NCI-H146 treated with DMSO at 0.1 percent for 48 hours (cell line): ENCODE measurements around the gene TBC1D2B.

Source experiments
- DNase-seq: peaks from one replicate; lab custom pipeline; 2025; ENCODE audit not compliant: unreplicated experiment; lab: John Stamatoyannopoulos, UW

Gene TBC1D2B

GRCh38 chr15:78098131-78098755 lies 20.7 kb upstream of the TBC1D2B start:
- no peak for DNase-seq

DNA sequence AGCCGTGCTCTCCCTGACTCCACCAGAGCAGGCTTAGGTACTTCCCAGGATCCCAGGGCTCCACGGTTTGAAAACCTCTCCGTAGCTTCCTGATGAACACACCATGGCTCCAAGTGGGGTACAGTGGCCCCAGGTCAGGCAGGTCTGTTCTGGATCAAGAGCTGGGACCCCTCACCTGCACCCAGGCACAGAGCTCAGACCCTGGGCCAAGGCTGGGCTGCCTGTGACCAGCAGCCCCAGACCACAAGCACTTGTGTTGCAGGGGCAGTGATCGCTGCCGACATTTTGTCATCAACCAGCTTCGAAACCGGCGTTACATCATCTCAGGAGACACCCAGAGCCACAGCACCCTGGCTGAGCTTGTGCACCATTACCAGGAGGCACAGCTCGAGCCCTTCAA lies 20.2 kb upstream of the TBC1D2B start:
- DNase-seq = no peak

GRCh38 chr15:78093242-78094020 lies 15.9 kb upstream of the TBC1D2B start:
- no peak for DNase-seq

GRCh38 chr15:78092261-78093041 lies 14.9 kb upstream of the TBC1D2B start, which contains the start of gene SH2D7:
Gene SH2D7, plus strand, starts transcription at chr15:78092561. Its CDS starts 24 bp downstream, at chr15:78092585.
- DNase-seq = no peak

DNA sequence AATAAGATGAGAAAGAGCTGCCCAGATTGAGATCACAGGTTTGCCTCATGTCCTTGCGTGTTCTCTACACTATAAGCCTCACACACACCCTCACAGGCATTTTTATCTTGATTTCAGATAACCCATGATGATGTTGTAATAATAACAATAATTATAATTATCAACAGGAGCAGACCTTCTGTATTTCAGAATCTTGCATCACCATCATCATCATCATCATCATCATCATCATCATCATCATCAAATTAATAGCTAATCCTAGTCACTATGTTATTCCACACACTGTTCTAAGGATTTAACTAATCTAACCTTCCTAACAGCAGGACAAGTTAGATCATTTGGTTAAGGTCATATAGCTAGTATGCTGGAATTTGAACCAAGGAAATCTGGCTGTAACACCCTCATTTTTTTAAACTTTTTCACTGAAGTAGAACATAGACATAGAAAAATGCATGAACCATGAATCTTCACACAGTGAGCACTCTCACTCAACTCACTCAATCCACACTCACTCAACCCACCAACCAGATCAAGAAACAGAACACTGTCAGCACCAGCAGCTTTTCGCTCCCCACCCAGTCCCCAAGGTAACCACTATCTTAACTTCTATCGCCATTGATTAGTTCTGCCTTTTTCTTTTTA lies 13.0 kb upstream of the TBC1D2B start:
- no peak for DNase-seq

DNA sequence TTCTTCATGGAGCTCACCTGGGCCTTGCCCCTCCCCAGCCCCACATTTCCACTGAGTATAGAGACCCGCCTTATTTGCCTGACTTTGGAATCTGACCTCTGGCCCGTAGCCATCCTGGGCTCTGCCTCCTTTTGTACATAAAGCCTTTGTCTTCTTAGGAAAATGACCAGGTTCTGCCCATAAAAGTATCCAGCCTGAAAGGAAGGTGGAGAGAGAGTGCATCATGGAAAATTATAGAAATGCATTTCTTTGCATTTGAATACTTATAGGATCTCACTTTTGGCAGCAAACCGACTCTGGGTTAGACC lies 11.2 kb upstream of the TBC1D2B start:
- no peak for DNase-seq

- no peak for DNase-seq
Measured at GRCh38 chr15:78087951-78088772, 10.7 kb upstream of the TBC1D2B start.

GRCh38 chr15:78085928-78086327 lies 8.4 kb upstream of the TBC1D2B start:
- DNase-seq = no peak

DNA sequence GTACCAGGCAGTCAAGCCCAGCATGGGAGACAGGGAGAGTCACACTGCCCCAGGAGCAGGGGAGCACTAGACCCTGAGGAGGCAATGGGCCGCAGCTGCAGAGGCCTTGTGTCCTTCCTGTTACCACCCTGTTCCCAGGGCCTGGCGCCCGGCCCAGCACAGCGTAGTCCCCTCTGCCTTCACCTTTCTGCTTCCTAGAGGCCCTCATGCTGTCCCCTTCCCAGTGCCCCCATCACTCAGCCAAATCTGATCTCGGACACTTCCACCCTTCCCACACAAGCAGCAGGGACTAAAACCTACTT lies 6.9 kb upstream of the TBC1D2B start:
- DNase-seq = no peak

DNA sequence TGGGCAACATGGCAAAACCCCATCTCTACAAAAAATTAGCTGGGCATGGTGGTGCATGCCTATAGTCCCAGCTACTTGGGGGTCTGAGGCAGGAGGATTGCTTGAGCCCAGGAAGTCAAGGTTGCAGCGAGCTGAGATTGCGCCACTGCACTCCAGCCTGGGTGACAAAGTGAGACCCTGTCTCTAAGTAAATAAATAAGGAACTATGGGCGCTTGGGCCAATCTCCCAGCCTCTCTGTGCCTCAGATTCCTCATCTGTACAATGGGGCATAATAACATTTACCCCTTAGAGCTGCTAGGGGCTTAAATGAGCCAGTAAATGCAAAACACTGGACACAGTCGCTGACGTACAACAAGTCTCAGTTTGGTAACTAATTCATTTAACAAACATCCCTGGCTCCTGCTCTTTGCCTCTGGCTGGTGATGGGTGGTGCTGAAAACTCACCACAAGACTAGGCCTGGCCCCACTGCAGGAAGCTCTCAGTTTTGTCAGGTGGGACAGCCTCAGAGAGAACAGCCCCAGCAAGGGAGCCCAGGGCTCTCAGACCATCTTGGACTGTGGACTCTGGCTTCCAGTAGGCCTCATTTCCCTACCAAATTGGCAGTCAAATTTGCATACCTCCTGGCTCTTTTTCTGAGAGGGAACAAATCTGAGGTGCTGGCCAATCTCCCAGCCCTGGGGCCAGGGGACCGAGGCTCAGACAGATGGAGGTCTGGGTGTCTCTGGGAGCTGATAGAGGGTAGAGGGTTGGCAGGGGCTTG lies 6.4 kb upstream of the TBC1D2B start:
- no peak for DNase-seq

DNA sequence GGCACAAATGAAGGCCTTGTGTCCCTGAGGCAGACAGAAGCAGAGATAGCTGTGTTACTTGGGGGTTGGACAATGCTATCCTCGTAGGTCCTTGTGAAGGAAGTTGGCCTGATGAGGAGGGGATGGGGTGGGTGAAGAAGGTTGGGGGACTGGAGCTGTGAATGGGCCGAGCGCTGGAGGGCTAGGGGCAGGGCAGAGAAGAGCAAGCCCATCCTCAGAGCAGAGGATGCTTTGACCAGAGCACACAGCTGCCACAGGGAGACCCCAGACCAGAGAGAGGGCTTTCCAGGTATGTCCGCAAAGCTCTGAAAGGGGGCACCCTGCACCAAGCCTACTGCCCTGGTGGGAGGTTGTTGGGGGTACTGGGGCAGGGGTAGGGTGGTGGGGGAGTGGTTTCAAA lies 5.7 kb upstream of the TBC1D2B start:
- DNase-seq = no peak

- no peak for DNase-seq
Measured at GRCh38 chr15:78082743-78083110, 5.2 kb upstream of the TBC1D2B start.

DNA sequence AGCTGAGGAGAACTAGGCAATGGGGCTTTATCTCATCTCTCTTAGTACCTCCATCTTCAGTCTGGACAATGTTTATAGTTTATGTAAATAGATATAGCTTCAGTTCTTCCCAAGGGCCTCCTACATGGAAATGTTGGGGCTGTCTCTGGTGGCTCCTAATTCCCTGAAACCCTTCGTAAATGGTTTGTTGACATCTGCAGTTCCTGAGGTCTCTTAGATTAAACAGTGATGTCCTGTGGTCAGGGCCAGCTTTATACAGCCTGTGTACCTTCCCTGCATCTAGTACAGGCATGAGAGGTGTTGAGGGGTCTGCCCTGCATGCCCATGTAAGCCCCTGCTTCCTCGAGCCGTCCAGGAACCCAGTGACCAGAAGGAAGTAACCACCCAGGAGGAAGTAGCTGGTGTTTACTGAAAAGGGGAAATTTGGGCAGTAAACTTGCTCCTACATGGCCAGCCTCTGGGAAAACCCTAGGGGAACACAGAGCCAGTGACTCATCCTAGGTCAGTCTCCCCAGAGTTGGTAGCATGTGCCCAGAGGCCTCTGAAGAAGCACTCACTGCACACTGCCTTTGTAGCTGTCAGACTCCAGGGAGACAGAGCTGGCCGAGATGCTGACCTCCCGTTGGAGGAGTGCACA lies 4.7 kb upstream of the TBC1D2B start:
- no peak for DNase-seq

DNA sequence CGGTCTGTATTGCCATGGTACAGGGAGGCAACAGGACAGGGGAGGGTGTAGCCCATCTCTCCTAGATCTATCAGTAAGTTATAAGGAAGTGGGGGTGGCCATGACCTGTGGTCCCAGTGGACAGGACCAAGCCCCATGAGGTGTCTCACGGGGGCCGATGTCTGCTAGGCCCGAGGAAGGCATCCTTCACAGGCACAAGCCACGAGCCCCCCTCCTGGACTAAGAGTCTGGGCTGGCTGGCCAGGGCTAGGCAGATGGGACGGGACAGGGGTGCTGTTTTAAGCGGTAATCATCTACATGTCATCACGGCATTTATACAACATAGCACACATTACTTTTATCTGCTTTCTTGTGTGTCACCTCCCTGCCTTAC lies 2.6 kb upstream of the TBC1D2B start:
- no peak for DNase-seq

DNA sequence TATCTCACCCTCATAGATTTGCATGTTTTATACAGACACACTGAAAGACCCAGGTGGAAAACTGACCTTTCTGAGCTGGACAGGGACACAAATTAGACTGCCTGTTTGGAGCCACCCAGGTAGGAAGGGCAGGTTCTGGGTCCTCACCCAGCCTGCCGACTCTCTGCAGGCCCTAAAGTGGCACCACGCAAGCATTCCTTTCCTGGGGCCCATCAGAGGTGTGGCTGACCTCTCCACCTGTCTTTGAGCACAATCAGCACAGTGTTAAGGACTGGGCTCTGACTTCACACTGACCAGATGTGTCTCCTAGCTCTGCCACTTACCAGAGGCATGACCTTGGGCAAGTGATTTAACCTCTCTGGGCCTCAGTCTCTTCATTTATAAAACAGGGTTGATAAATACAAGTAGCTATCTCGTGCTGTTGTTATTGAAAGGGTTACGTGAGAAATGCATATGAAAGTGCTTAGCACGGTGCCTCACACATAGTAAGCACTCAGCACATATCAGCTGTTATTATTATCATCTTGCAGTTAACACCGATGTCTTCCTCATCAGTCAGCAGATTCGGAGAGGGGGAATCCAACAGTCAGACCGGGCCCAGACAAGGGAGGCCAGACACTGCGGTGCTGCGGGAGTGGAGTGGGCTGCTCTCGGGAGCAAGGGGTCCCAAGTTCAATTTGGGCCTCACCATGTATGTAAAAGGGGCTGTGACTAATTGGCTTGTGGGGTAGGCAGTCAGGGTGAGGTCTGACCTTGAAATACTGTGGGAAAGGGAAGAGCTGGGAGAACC lies 2.0 kb upstream of the TBC1D2B start:
- no peak for DNase-seq

DNA sequence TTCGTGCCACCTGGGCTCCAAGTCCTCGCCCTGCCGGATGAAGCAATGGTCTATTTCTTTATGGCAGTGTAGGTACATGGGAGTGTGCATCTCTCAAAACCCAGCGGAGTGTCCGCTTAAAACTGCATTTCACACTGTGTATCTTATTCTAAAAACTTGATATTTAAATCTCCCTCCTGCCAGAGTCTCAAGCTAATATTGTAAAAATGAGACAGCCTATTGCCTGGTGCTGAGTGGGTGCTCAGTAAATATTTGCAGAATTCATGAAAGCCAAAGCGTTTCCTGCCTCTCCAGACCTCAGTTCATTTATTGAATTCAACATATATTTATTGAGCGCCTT lies 330 bp upstream of the TBC1D2B start:
- no peak for DNase-seq

GRCh38 chr15:78076231-78077052 lies 1.1 kb downstream of the TBC1D2B start:
- no peak for DNase-seq

- peak; percentile 22 for DNase-seq
Measured at GRCh38 chr15:78075490-78076230, 1.9 kb downstream of the TBC1D2B start.
